HG03520 (cell line): ENCODE data around the gene ABRAXAS1.

Experiments
- ATAC-seq: cut with Tn5 transposase; IDR thresholded peaks from one replicate; pipeline ENCODE4 v1.9.1; 2021; ENCODE audit warnings: mild to moderate bottlenecking, moderate library complexity; ENCODE audit not compliant: unreplicated experiment

ABRAXAS1 gene

DNA sequence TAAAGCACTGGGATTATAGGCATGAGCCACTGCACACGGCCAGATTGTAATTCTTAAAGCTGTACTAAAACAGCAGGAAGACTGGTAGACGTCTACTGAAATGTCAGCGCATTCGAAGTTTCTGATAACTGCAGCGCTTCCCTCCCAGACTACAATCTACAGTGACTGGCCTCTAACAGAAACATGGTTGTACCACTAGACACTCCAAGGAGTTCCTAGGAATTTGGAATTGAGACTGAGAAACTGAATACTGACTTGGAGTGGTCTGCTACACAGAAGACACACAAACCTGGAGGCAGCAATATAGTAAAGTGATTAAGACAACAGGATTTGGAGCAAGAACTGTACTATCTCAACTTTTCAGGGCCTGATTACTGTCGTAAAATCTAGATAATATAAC lies 30.2 kb downstream of the ABRAXAS1 start:
- ATAC-seq: no peak

- no peak for ATAC-seq
Measured at GRCh38 chr4:83449009-83449408, 35.9 kb downstream of the ABRAXAS1 start.

DNA sequence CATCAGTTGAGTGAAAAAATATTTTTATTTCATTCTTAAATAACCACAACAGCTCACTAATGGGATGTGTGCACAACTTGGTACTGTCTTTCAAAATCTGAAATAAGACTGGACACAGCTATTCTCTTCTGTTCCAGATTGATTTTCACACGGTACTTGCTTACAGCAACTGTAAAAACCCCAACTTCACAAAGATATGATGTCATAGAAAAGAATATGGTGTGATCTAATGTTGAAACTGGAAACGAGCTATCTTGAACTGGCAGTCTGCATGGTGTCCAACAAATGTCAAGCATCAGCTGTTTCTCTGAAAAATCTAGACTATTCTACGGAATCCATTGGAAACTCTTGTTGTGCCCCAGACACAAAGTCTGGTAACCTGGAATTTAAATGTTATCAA lies 44.0 kb downstream of the ABRAXAS1 start:
- ATAC-seq: peak; percentile 58

GRCh38 chr4:83440148-83440814 lies 44.6 kb downstream of the ABRAXAS1 start:
- no peak for ATAC-seq

- no peak for ATAC-seq
Measured at GRCh38 chr4:83438719-83439118, 46.2 kb downstream of the ABRAXAS1 start.

- no peak for ATAC-seq
Measured at GRCh38 chr4:83436680-83437079, 48.2 kb downstream of the ABRAXAS1 start.

GRCh38 chr4:83431200-83431599 lies 53.7 kb downstream of the ABRAXAS1 start:
- no peak for ATAC-seq

GRCh38 chr4:83418211-83418610 lies 66.7 kb downstream of the ABRAXAS1 start:
- ATAC-seq: no peak

- ATAC-seq: no peak
Measured at GRCh38 chr4:83417566-83417965, 67.3 kb downstream of the ABRAXAS1 start.

GRCh38 chr4:83413676-83414075 lies 71.2 kb downstream of the ABRAXAS1 start:
- no peak for ATAC-seq
